Measurements from ENCODE around the gene TAF1. TPM values are rescaled to one million over a fixed set of nuclear protein-coding genes. Genes with fewer than 3 reads are reported as not detected.
"Not testable (repeated sequence)": the region's sequence is repeated elsewhere in the genome, so short reads cannot be mapped to it uniquely, and the experiment has no call there.

Gene TAF1
- polyA plus RNA-seq, 6 donors from 2014 or later = 6.2 to 14.3 (median 7.1) TPM

DNA sequence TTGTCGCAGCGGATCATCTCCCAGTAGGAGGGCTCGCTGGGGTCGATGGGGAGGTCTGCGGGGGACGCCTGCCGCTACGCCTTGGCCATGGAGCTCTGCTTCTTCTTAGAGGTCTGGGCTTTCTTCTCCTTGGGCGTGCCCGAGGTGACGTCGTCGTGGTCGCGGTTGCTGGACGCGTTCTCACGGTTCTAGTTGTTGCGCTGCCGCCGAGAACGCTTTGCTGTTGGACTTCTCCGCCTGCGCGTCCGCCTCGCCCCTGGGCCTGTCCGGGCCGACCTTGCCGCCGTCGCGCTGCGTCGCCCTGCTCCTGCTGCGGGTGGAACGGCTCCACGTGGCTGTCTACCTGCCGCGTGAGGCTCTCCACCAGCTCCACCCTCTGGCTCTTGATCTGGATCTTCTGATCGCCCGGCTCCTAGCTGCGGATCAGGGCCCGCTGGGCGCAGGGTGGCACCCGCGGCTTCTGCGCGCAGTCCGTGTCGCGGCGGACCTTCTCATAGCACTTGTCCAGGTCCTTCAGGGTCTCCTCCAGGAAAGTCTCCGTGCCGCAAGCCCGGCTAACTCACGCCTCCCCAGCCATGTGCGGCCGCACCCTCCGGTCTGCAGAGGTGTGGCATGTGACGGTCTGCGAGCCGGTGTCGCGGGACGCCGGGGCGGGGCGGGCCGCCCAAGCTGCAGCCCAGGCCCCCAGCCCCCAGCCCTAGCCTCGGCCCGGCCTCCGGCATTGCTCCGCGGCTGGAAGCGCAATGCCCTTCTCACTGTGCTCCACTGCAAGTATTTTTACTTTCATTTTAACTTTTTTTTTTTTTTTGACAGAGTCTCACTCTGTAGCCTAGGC, 126.3 kb downstream of the TAF1 start:
- Mint-ChIP-seq H3K36me3 (no peaks in the 10 kb centered on the region), H3K27ac (peak overlapping the region in 5 of 6 donors; percentile 49 to 86 (median 54)), H3K4me3 (peak overlapping the region; percentile 81 to 91 (median 86))

DNA sequence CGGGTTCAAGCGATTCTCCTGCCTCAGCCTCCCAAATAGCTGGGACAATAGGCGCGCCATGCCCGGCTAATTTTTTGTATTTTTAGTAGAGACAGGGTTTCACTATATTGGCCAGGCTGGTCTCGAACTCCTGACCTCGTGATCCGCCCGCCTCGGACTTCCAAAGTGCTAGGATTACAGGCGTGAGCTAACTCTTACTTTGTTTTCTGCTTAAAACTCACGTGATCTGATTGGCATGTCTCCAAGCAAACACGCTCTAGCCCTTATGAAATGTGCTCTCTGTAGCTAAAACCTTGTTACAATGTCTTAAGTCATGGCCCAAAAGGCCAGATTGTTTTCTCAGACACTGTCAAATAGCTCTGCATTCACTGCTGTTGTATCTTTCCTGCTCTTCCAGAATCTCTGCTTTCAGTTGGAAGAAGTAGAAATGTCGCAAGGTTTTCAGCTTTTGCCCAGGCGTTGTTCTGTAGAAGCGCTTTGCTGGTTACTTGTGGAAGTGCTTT, 127.0 kb downstream of the TAF1 start:
- peaks cover 0 to 5% (median 0%) of the 10 kb centered on the region in 7 donors for H3K9me3 Mint-ChIP-seq
- H3K27me3 Mint-ChIP-seq = no peaks in the 10 kb centered on the region
- no peak overlapping the region for H3K27ac Mint-ChIP-seq

More for the DNA sequence above, 126.3 kb downstream of the TAF1 start:
- DNase-seq (peak; percentile 20), ATAC-seq (ENCODE audit: low read depth in 2 of 2) (peak; percentile 71 to 73)
- peaks cover 0 to 5% (median 0%) of the 10 kb centered on the region in 7 donors for H3K9me3 Mint-ChIP-seq
- H3K4me1 Mint-ChIP-seq = peaks cover 4 to 7% (median 5%) of the 10 kb centered on the region in 3 donors
- H3K27me3 Mint-ChIP-seq = no peaks in the 10 kb centered on the region

DNA sequence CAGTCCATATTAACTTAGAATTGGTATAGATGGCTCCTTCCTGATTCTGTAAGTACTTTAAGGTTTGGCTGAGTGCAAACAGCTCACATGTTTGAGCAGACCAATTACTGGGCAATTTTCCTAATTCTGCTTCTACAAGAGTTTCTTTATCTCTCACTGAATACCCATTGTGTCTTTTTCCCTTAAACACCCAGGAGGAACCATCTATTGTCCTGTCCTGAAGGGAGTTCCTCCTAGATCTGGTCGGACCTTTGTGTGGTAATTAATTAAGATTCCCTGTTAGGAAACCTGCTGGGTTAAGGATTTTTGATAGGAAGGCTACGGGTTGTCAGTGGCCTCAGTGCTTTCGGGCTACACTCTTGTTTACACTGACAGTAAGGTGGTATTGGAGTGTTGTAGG, 129.8 kb downstream of the TAF1 start:
- not testable (repeated sequence) for ATAC-seq (ENCODE audit: low read depth in 2 of 2); H3K36me3 Mint-ChIP-seq; H3K27ac Mint-ChIP-seq; H3K27me3 Mint-ChIP-seq; H3K9me3 Mint-ChIP-seq; DNase-seq; H3K4me1 Mint-ChIP-seq
- H3K4me3 Mint-ChIP-seq = peak overlapping the region in 1 of 8 donors; percentile 64

More for the DNA sequence above, 127.0 kb downstream of the TAF1 start:
- H3K4me1 Mint-ChIP-seq = peaks cover 4 to 7% (median 5%) of the 10 kb centered on the region in 3 donors
- H3K4me3 Mint-ChIP-seq = peak overlapping the region in 7 of 8 donors; percentile 81 to 91 (median 83)
- no peak for ATAC-seq (ENCODE audit: low read depth in 2 of 2)
- DNase-seq = no peak
- no peaks in the 10 kb centered on the region for H3K36me3 Mint-ChIP-seq

DNA sequence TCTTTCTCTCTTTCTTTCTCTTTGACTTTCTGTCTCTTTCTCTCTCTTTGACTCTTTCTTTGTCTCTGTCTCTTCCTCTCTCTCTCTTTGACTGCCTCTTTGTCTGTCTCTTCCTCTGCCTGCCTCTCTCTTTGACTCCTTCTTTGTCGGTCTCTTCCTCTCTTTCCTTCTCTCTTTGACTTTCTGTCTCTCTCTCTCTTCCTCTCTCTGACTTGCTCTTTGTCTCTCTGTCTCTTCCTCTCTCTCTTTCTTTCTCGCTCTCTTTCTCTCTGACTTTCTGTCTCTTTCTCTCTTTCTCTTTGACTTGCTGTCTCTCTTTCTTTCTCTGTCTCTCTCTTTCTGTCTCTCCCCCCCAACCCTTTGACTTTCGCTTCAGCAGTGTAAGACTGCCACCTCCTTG, 130.3 kb downstream of the TAF1 start:
- peaks cover 0 to 10% (median 0%) of the 10 kb centered on the region in 7 donors for H3K9me3 Mint-ChIP-seq
- H3K4me3 Mint-ChIP-seq = peak overlapping the region in 2 of 8 donors; percentile 10 to 64
- H3K27ac Mint-ChIP-seq = peak overlapping the region in 3 of 6 donors; percentile 59 to 79 (median 76)
- DNase-seq (no peak), ATAC-seq (ENCODE audit: low read depth in 2 of 2) (no peak)
- H3K36me3 Mint-ChIP-seq = no peaks in the 10 kb centered on the region
- peaks cover 4 to 7% (median 5%) of the 10 kb centered on the region in 3 donors for H3K4me1 Mint-ChIP-seq
- no peaks in the 10 kb centered on the region for H3K27me3 Mint-ChIP-seq

GRCh38 chrX:71502080-71502479, 135.9 kb downstream of the TAF1 start:
- not testable (repeated sequence) for DNase-seq

GRCh38 chrX:71504346-71504745, 138.2 kb downstream of the TAF1 start:
- ATAC-seq (ENCODE audit: low read depth in 2 of 2) = no peak
- H3K36me3 Mint-ChIP-seq = no peaks in the 10 kb centered on the region
- H3K4me1 Mint-ChIP-seq = no peaks in the 10 kb centered on the region
- H3K27ac Mint-ChIP-seq = no peak overlapping the region
- no peak overlapping the region for H3K4me3 Mint-ChIP-seq
- peaks cover 0 to 17% (median 4%) of the 10 kb centered on the region in 7 donors for H3K9me3 Mint-ChIP-seq
- DNase-seq = no peak
- H3K27me3 Mint-ChIP-seq = no peaks in the 10 kb centered on the region

More at GRCh38 chrX:71502080-71502479, 135.9 kb downstream of the TAF1 start:
- not testable (repeated sequence) for H3K36me3 Mint-ChIP-seq; H3K27me3 Mint-ChIP-seq; H3K27ac Mint-ChIP-seq; H3K4me1 Mint-ChIP-seq; ATAC-seq (ENCODE audit: low read depth in 2 of 2); H3K4me3 Mint-ChIP-seq
- peaks cover 0 to 12% (median 4%) of the 10 kb centered on the region in 7 donors for H3K9me3 Mint-ChIP-seq

GRCh38 chrX:71509289-71509688, 143.1 kb downstream of the TAF1 start:
- peaks cover 0 to 8% of the 10 kb centered on the region in 2 donors for H3K36me3 Mint-ChIP-seq
- no peak overlapping the region for H3K27ac Mint-ChIP-seq
- peaks cover 0 to 11% (median 5%) of the 10 kb centered on the region in 7 donors for H3K9me3 Mint-ChIP-seq
- no peaks in the 10 kb centered on the region for H3K27me3 Mint-ChIP-seq
- ATAC-seq (ENCODE audit: low read depth in 2 of 2) (no peak), DNase-seq (no peak)
- no peaks in the 10 kb centered on the region for H3K4me1 Mint-ChIP-seq
- no peak overlapping the region for H3K4me3 Mint-ChIP-seq

DNA sequence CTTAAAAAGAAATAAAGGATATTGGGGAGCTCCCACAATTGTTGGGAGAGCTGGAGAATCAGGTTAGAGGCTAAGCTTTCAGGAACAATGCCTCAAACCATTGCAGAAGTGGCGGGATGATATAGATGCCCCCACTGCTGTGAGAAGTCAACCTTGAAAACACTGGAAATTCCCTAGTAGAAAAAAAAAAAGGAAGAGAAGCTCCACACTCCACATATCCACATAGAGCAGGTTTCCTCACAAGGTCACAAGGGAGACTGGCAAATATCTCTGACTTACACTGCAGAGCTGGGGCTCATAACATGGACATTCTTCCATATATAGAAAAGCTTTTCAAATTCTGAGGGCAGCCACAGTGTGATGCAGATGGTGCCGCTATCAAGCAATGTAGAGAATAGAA, 144.0 kb downstream of the TAF1 start:
- H3K27ac Mint-ChIP-seq = no peak overlapping the region
- ATAC-seq (ENCODE audit: low read depth in 2 of 2) (peak in 1 of 2 donors; percentile 21), DNase-seq (no peak)
- H3K4me3 Mint-ChIP-seq = no peak overlapping the region
- no peaks in the 10 kb centered on the region for H3K4me1 Mint-ChIP-seq
- no peaks in the 10 kb centered on the region for H3K27me3 Mint-ChIP-seq
- peaks cover 0 to 8% of the 10 kb centered on the region in 2 donors for H3K36me3 Mint-ChIP-seq
- H3K9me3 Mint-ChIP-seq = peaks cover 0 to 11% (median 6%) of the 10 kb centered on the region in 7 donors

- ATAC-seq (ENCODE audit: low read depth in 2 of 2); H3K36me3 Mint-ChIP-seq; H3K27me3 Mint-ChIP-seq; H3K4me1 Mint-ChIP-seq; H3K4me3 Mint-ChIP-seq; DNase-seq: not testable (repeated sequence)
- Mint-ChIP-seq H3K27ac (peak overlapping the region in 1 of 6 donors; percentile 35), H3K9me3 (peaks cover 0 to 11% (median 6%) of the 10 kb centered on the region in 7 donors)
These were observed 147.6 kb downstream of the TAF1 start for GRCh38 chrX:71513731-71514130.

DNA sequence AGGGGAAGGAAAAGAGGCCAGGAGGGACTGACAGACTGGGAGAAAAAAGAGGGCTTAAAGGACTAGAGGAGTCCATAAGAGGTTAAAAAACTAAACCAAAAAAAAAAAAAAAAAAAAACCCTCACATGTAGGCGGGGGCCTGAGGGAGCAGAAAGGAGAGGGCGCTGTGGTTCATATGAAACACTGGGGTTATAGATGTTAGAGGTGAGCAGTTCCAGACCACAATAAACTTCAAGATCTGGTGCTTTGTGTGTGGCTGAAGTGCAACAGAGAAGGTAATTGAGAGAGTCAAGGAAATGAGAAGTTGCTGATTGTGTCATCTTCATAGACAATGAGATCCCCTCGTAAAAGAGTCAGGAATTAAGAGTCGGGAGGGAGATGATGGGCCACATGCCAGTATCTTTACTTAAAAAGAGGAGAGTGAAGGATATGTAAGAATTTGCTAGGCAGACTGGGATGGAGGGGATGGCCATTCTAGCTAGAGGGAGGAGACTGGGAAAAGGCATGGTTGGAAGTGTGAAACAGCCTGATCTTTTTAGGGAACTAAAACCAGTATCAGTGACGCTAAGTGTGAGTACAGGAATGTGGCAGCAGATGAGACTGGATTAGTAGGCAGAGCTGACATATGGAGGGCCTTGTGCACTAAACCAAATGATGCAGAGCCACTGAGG, 148.3 kb downstream of the TAF1 start:
- H3K9me3 Mint-ChIP-seq = peaks cover 0 to 11% (median 6%) of the 10 kb centered on the region in 7 donors
- DNase-seq (no peak), ATAC-seq (ENCODE audit: low read depth in 2 of 2) (no peak)
- H3K27me3 Mint-ChIP-seq = no peaks in the 10 kb centered on the region
- H3K4me1 Mint-ChIP-seq = no peaks in the 10 kb centered on the region
- peaks cover 0 to 8% of the 10 kb centered on the region in 2 donors for H3K36me3 Mint-ChIP-seq
- no peak overlapping the region for H3K4me3 Mint-ChIP-seq
- H3K27ac Mint-ChIP-seq = peak overlapping the region in 2 of 6 donors; percentile 3 to 23

- Mint-ChIP-seq H3K4me1 (no peaks in the 10 kb centered on the region), H3K27ac (no peak overlapping the region), H3K36me3 (peaks cover 0 to 8% of the 10 kb centered on the region in 2 donors), H3K4me3 (no peak overlapping the region), H3K9me3 (peaks cover 0 to 11% (median 6%) of the 10 kb centered on the region in 7 donors), H3K27me3 (no peaks in the 10 kb centered on the region)
- DNase-seq (no peak), ATAC-seq (ENCODE audit: low read depth in 2 of 2) (no peak)
These were observed 148.9 kb downstream of the TAF1 start for GRCh38 chrX:71515038-71515396.
